KMS-11 (cell line): Measurements from ENCODE around the gene LIPN.

Experiments
- H2AFZ ChIP-seq: fragments of 200-600 bp; sonication (generic); 2 replicates; pipeline ENCODE4 v1.6.1; 2016; ENCODE audit warnings: antibody characterized with exemption, mixed run types, low read depth
- H3K27ac ChIP-seq: fragments of 200-600 bp; sonication (generic); 2 replicates; pipeline ENCODE4 v1.6.1; 2016; ENCODE audit warnings: mild to moderate bottlenecking, mixed run types
- H3K27me3 ChIP-seq: fragments of 200-600 bp; sonication (generic); 2 replicates; pipeline ENCODE4 v1.6.1; 2017; ENCODE audit warnings: mild to moderate bottlenecking, low read depth, mixed run types, moderate library complexity; ENCODE audit not compliant: insufficient read depth
- H3K36me3 ChIP-seq: fragments of 200-600 bp; sonication (generic); 2 replicates; pipeline ENCODE4 v1.6.1; 2017; ENCODE audit warnings: mild to moderate bottlenecking, mixed run types; ENCODE audit not compliant: insufficient read depth
- H3K4me1 ChIP-seq: fragments of 200-600 bp; sonication (generic); 2 replicates; pipeline ENCODE4 v1.6.1; 2016; ENCODE audit warnings: mild to moderate bottlenecking, low read depth, mixed run types; ENCODE audit not compliant: poor library complexity, severe bottlenecking
- H3K4me2 ChIP-seq: fragments of 200-600 bp; sonication (generic); 2 replicates; pipeline ENCODE4 v1.7.0; 2016; ENCODE audit warnings: mild to moderate bottlenecking, mixed run types
- H3K4me3 ChIP-seq: fragments of 200-600 bp; sonication (generic); IDR thresholded peaks from 2 replicates; pipeline ENCODE4 v1.6.1; 2017; ENCODE audit warnings: low read depth, low read length, mixed read lengths; ENCODE audit not compliant: insufficient read depth
- H3K79me2 ChIP-seq: fragments of 200-600 bp; sonication (generic); 2 replicates; pipeline ENCODE4 v1.6.1; 2016; ENCODE audit warnings: low read depth, mixed run types; ENCODE audit not compliant: insufficient read depth
- H3K9ac ChIP-seq: fragments of 200-600 bp; sonication (generic); 2 replicates; pipeline ENCODE4 v1.6.1; 2016; ENCODE audit warnings: mild to moderate bottlenecking, mixed run types
- H4K20me1 ChIP-seq: fragments of 200-600 bp; sonication (generic); 2 replicates; pipeline ENCODE4 v1.6.1; 2016; ENCODE audit warnings: mild to moderate bottlenecking, mixed run types; ENCODE audit not compliant: insufficient read depth
- CTCF ChIP-seq: fragments of 200-600 bp; sonication (generic); conservative IDR thresholded peaks from 2 replicates; pipeline ENCODE4 v1.6.1; 2017; ENCODE audit warnings: low read depth, mild to moderate bottlenecking, antibody characterized with exemption, low read length, moderate library complexity, mixed read lengths

Gene LIPN

GRCh38 chr10:88728107-88728763, 31.6 kb upstream of the LIPN start:
- TF ChIP-seq CTCF: 0 out of 2 replicates have a peak, but pooled peaks have one; percentile 35
- Histone ChIP-seq H3K4me3 (no peak overlapping the region), H3K27ac (no peak overlapping the region), H3K4me1 (peaks cover 7% of the 10 kb centered on the region), H3K79me2 (no peaks in the 10 kb centered on the region), H2AFZ (no peak overlapping the region), H3K4me2 (no peak overlapping the region), H3K9ac (no peak overlapping the region), H3K27me3 (no peaks in the 10 kb centered on the region), H3K36me3 (no peaks in the 10 kb centered on the region), H4K20me1 (no peaks in the 10 kb centered on the region)

GRCh38 chr10:88730864-88731263, 29.0 kb upstream of the LIPN start:
- H3K4me3 ChIP-seq: no peak overlapping the region

GRCh38 chr10:88731296-88731695, 28.5 kb upstream of the LIPN start:
- no peak for TF ChIP-seq CTCF

More at GRCh38 chr10:88730864-88731263, 29.0 kb upstream of the LIPN start:
- Histone ChIP-seq H3K9ac (no peak overlapping the region), H3K27me3 (no peaks in the 10 kb centered on the region), H2AFZ (no peak overlapping the region), H3K27ac (no peak overlapping the region), H3K36me3 (no peaks in the 10 kb centered on the region), H3K4me1 (peaks cover 12% of the 10 kb centered on the region), H4K20me1 (no peaks in the 10 kb centered on the region), H3K4me2 (no peak overlapping the region), H3K79me2 (no peaks in the 10 kb centered on the region)
- TF ChIP-seq CTCF: no peak

GRCh38 chr10:88733215-88733614, 26.6 kb upstream of the LIPN start:
- no peak for TF ChIP-seq CTCF
- Histone ChIP-seq H3K79me2 (no peaks in the 10 kb centered on the region), H3K27ac (no peak overlapping the region), H3K36me3 (no peaks in the 10 kb centered on the region), H3K4me1 (peaks cover 12% of the 10 kb centered on the region), H3K27me3 (no peaks in the 10 kb centered on the region), H3K9ac (no peak overlapping the region), H4K20me1 (no peaks in the 10 kb centered on the region), H3K4me3 (no peak overlapping the region), H3K4me2 (peak overlapping the region; percentile 40), H2AFZ (peak overlapping the region; percentile 43)

More at GRCh38 chr10:88731296-88731695, 28.5 kb upstream of the LIPN start:
- Histone ChIP-seq H3K27me3 (no peaks in the 10 kb centered on the region), H3K27ac (no peak overlapping the region), H2AFZ (no peak overlapping the region), H3K9ac (no peak overlapping the region), H3K4me2 (no peak overlapping the region), H3K79me2 (no peaks in the 10 kb centered on the region), H4K20me1 (no peaks in the 10 kb centered on the region), H3K4me1 (peaks cover 12% of the 10 kb centered on the region), H3K4me3 (no peak overlapping the region), H3K36me3 (no peaks in the 10 kb centered on the region)
